Head of caudate nucleus (tissue), 42 donors: ENCODE measurements around the gene CAMK2G.
"Not testable (repeated sequence)": the region's sequence is repeated elsewhere in the genome, so short reads cannot be mapped to it uniquely, and the experiment has no call there.

Source experiments
- DNase-seq, 42 donors: peaks; one replicate each; pipeline versions ENCODE4 v3.0.0 to v3.0.0-alpha.2; 2020 to 2021; ENCODE audit warnings: mixed read lengths in 7 of 42
- intact Hi-C: fragments of 100-400 bp; cut with DNase I; formaldehyde crosslinking; loops from one replicate; pipeline ENCODE4 v1.15.0; 2022

CAMK2G gene

GRCh38 chr10:73906524-73907447, 32.4 kb upstream of the CAMK2G start:
- intact Hi-C loops, result no loop called here
- DNase-seq, result peak in 1 of 42 donors; percentile 17

GRCh38 chr10:73905256-73906020, 31.1 kb upstream of the CAMK2G start:
- intact Hi-C loops, result no loop called here
- no peak for DNase-seq

GRCh38 chr10:73902351-73902750, 28.0 kb upstream of the CAMK2G start:
- intact Hi-C loops, result no loop called here
- no peak for DNase-seq

- intact Hi-C loops, result no loop called here
- no peak for DNase-seq
Measured at GRCh38 chr10:73901261-73901660, 26.9 kb upstream of the CAMK2G start.

GRCh38 chr10:73900064-73900463, 25.7 kb upstream of the CAMK2G start:
- DNase-seq, result no peak
- intact Hi-C loops, result no loop called here

- no peak for DNase-seq
- intact Hi-C loops, result no loop called here
Measured at GRCh38 chr10:73899423-73899822, 25.1 kb upstream of the CAMK2G start.

- no peak for DNase-seq
- intact Hi-C loops, result no loop called here
Measured at GRCh38 chr10:73898730-73899410, 24.5 kb upstream of the CAMK2G start.

GRCh38 chr10:73897693-73898092, 23.3 kb upstream of the CAMK2G start:
- intact Hi-C loops, result no loop called here
- DNase-seq, result no peak

- intact Hi-C loops, DNase-seq: not testable (repeated sequence)
Measured at GRCh38 chr10:73895381-73895780, 21.0 kb upstream of the CAMK2G start.

- intact Hi-C loops, result no loop called here
- DNase-seq, result no peak
Measured at GRCh38 chr10:73894245-73894971, 20.1 kb upstream of the CAMK2G start.

- DNase-seq, result no peak
- intact Hi-C loops, result no loop called here
Measured at GRCh38 chr10:73893426-73893825, 19.1 kb upstream of the CAMK2G start.

- intact Hi-C loops, result no loop called here
- DNase-seq, result no peak
Measured at GRCh38 chr10:73892310-73893030, 18.1 kb upstream of the CAMK2G start.

GRCh38 chr10:73891540-73891939, 17.2 kb upstream of the CAMK2G start:
- DNase-seq, result no peak
- intact Hi-C loops, result no loop called here

GRCh38 chr10:73890830-73891229, 16.5 kb upstream of the CAMK2G start:
- DNase-seq, intact Hi-C loops: not testable (repeated sequence)

- no peak for DNase-seq
- intact Hi-C loops, result no loop called here
Measured at GRCh38 chr10:73890261-73890660, 15.9 kb upstream of the CAMK2G start.

GRCh38 chr10:73889416-73889815, 15.1 kb upstream of the CAMK2G start:
- DNase-seq, result not testable (repeated sequence)
- intact Hi-C loops, result loop anchor here (5.0 to 10.0 kb wide), 2 partner anchors 55 to 193 kb away; no protein-coding TSS in a partner anchor

GRCh38 chr10:73889014-73889413, 14.7 kb upstream of the CAMK2G start:
- intact Hi-C loops, result loop anchor here (5.0 to 10.0 kb wide), 2 partner anchors 56 to 193 kb away; no protein-coding TSS in a partner anchor
- DNase-seq, result peak in 17 of 42 donors; percentile 20 to 74 (median 40)

- intact Hi-C loops, result loop anchor here (5.0 to 10.0 kb wide), 2 partner anchors 56 to 194 kb away; no protein-coding TSS in a partner anchor
- no peak for DNase-seq
Measured at GRCh38 chr10:73888514-73888913, 14.2 kb upstream of the CAMK2G start.
